HCT116 (cell line): ENCODE measurements around the gene BLOC1S6.

Experiments used
- CTCF ChIP-seq, 3 experiments: fragments of 200-600 bp in 1 of 3; sonication (generic) in 1 of 3; IDR thresholded peaks in 2 of 3; conservative IDR thresholded peaks in 1 of 3; 2 replicates each; pipeline ENCODE4 v1.5.1; 2012 to 2017; ENCODE audit warnings: low read depth in 2 of 3, low read length in 2 of 3, antibody characterized with exemption in 1 of 3, borderline replicate concordance in 1 of 3, control low read depth in 1 of 3, mild to moderate bottlenecking in 1 of 3, mixed read lengths in 1 of 3, mixed run types in 1 of 3, moderate library complexity in 1 of 3; ENCODE audit not compliant: insufficient read depth in 1 of 3
- EGR1 ChIP-seq: IDR thresholded peaks from 2 replicates; pipeline ENCODE4 v1.6.1; 2012; ENCODE audit warnings: low read depth
- EZH2phosphoT487 ChIP-seq: fragments of 200-600 bp; IDR thresholded peaks from 2 replicates; pipeline ENCODE4 v1.6.1; 2018; ENCODE audit warnings: antibody characterized with exemption, borderline replicate concordance
- POLR2A ChIP-seq: IDR thresholded peaks from 2 replicates; pipeline ENCODE4 v1.7.0; 2011; ENCODE audit warnings: borderline replicate concordance; ENCODE audit not compliant: insufficient read depth, insufficient read length; ENCODE audit errors: extremely low read depth
- POLR2AphosphoS5 ChIP-seq: IDR thresholded peaks from 2 replicates; pipeline ENCODE4 v1.6.1; 2011; ENCODE audit warnings: mild to moderate bottlenecking, low read depth, low read length, moderate library complexity
- REST ChIP-seq: IDR thresholded peaks from 2 replicates; pipeline ENCODE4 v1.6.1; 2012; ENCODE audit warnings: low read depth
- YY1 ChIP-seq: IDR thresholded peaks from 2 replicates; pipeline ENCODE4 v1.6.1; 2011; ENCODE audit warnings: low read length, low read depth, moderate library complexity, mild to moderate bottlenecking; ENCODE audit not compliant: insufficient replicate concordance; ENCODE audit errors: extremely low read depth
- TF ChIP-seq, protein P1 (sequence below): IDR thresholded peaks from 2 replicates; pipeline ENCODE4 v1.6.1; 2012
- TF ChIP-seq, protein P2 (sequence below): IDR thresholded peaks from 2 replicates; pipeline ENCODE4 v1.6.1; 2012

GRCh38 chr15:45572617-45573016, 14.6 kb upstream of the BLOC1S6 start:
- TF ChIP-seq POLR2A (no peak), CTCF (IDR thresholded peaks at IDR 0.05 in 2 of 3, conservative IDR thresholded peaks at IDR 0.05 in 1 of 3; ENCODE audit: borderline replicate concordance in 1 of 3, insufficient read depth in 1 of 3, low read depth in 2 of 3, low read length in 2 of 3) (no peak), YY1 (no peak), EGR1 (no peak), EZH2phosphoT487 (no peak), REST (no peak), POLR2AphosphoS5 (no peak)
- TF ChIP-seq, protein P1, sequence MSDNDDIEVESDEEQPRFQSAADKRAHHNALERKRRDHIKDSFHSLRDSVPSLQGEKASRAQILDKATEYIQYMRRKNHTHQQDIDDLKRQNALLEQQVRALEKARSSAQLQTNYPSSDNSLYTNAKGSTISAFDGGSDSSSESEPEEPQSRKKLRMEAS: no peak
- TF ChIP-seq, protein P2, sequence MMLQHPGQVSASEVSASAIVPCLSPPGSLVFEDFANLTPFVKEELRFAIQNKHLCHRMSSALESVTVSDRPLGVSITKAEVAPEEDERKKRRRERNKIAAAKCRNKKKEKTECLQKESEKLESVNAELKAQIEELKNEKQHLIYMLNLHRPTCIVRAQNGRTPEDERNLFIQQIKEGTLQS: no peak
